Forelimb muscle (tissue), 1 donor: ENCODE results near the gene C2CD4C. TPM values are rescaled to one million over a fixed set of nuclear protein-coding genes. Genes with fewer than 3 reads are reported as not detected.
"Not testable (repeated sequence)": the region's sequence is repeated elsewhere in the genome, so short reads cannot be mapped to it uniquely, and the experiment has no call there.

Experiments
- DNase-seq: peaks from one replicate; pipeline ENCODE4 v3.0.0-alpha.2; 2013; ENCODE audit warnings: low read depth
- polyA plus RNA-seq: library from polyadenylated mRNA; unstranded; fragments of 120-200 nt; gene quantifications from one replicate; pipeline ENCODE4 v1.2.1, GENCODE V29; 2013; ENCODE audit not compliant: insufficient read length

C2CD4C gene
- 0.92 TPM for polyA plus RNA-seq

GRCh38 chr19:408902-409515, at the start of gene C2CD4C:
TSS of gene C2CD4C (minus strand) at chr19:409147. CDS start at chr19:408361, 786 bp downstream.
- no peak for DNase-seq

- no peak for DNase-seq
These were observed 49.4 kb upstream of the C2CD4C start for GRCh38 chr19:458091-459042.

- no peak for DNase-seq
These were observed 48.7 kb upstream of the C2CD4C start for GRCh38 chr19:457636-458035.

GRCh38 chr19:456547-457110, 47.7 kb upstream of the C2CD4C start:
- DNase-seq = no peak

GRCh38 chr19:455851-456546, 47.1 kb upstream of the C2CD4C start:
- DNase-seq = no peak

- DNase-seq = no peak
These were observed 46.2 kb upstream of the C2CD4C start for GRCh38 chr19:455031-455705.

- DNase-seq = no peak
These were observed 44.7 kb upstream of the C2CD4C start for GRCh38 chr19:453606-454005.

GRCh38 chr19:452829-453228, 43.9 kb upstream of the C2CD4C start:
- no peak for DNase-seq

- not testable (repeated sequence) for DNase-seq
These were observed 42.0 kb upstream of the C2CD4C start for GRCh38 chr19:450912-451481.

GRCh38 chr19:449916-450315, 41.0 kb upstream of the C2CD4C start:
- DNase-seq = no peak

GRCh38 chr19:447816-448560, 39.0 kb upstream of the C2CD4C start:
- DNase-seq = no peak

GRCh38 chr19:447064-447426, 38.1 kb upstream of the C2CD4C start:
- DNase-seq = no peak

- no peak for DNase-seq
These were observed 35.8 kb upstream of the C2CD4C start for GRCh38 chr19:444677-445210.

GRCh38 chr19:443005-443404, 34.1 kb upstream of the C2CD4C start:
- DNase-seq = no peak

GRCh38 chr19:442085-442484, 33.1 kb upstream of the C2CD4C start:
- no peak for DNase-seq

GRCh38 chr19:441213-441836, 32.4 kb upstream of the C2CD4C start:
- DNase-seq = no peak

- no peak for DNase-seq
These were observed 31.7 kb upstream of the C2CD4C start for GRCh38 chr19:440391-441212.

- no peak for DNase-seq
These were observed 30.4 kb upstream of the C2CD4C start for GRCh38 chr19:439167-439900.
